Keratinocyte (primary cell): ENCODE results near the gene ADAMTS16. TPM values are rescaled to one million over a fixed set of nuclear protein-coding genes. Genes with fewer than 3 reads are reported as not detected.

Experiments used
- DNase-seq: peaks from one replicate; pipeline ENCODE4 v3.0.0-alpha.2; 2011; ENCODE audit warnings: low read depth, missing footprints, low spot score
- FAIRE-seq: peaks from 2 replicates; lab custom pipeline; 2011; peaks lifted over from hg19 to GRCh38; lab: Jason Lieb, UNC
- H2AFZ ChIP-seq: 2 replicates; pipeline ENCODE4 v1.6.0; 2012; ENCODE audit warnings: low read length, control low read depth, inconsistent platforms; ENCODE audit not compliant: control insufficient read depth
- H3K27ac ChIP-seq: 2 replicates; pipeline ENCODE4 v1.5.1; 2011; ENCODE audit warnings: low read length; ENCODE audit not compliant: control insufficient read depth, insufficient read depth
- H3K27me3 ChIP-seq: 3 replicates; pipeline ENCODE4 v1.6.0; 2011; ENCODE audit warnings: low read length; ENCODE audit not compliant: control insufficient read depth, insufficient read depth; ENCODE audit errors: extremely low read depth
- H3K36me3 ChIP-seq, 2 experiments: 2 replicates in 1 of 2; 3 replicates in 1 of 2; pipeline ENCODE4 v1.5.1; 2011; ENCODE audit warnings: low read length in 2 of 2, mild to moderate bottlenecking in 1 of 2; ENCODE audit not compliant: control insufficient read depth in 2 of 2, insufficient read depth in 2 of 2; ENCODE audit errors: extremely low read depth in 1 of 2
- H3K4me1 ChIP-seq: 3 replicates; pipeline ENCODE4 v1.5.1; 2011; ENCODE audit warnings: low read length; ENCODE audit not compliant: control insufficient read depth, insufficient read depth; ENCODE audit errors: extremely low read depth
- H3K4me2 ChIP-seq: 3 replicates; pipeline ENCODE4 v1.6.0; 2011; ENCODE audit warnings: low read depth, low read length; ENCODE audit not compliant: control insufficient read depth, insufficient read depth; ENCODE audit errors: extremely low read depth
- H3K4me3 ChIP-seq, 3 experiments: fragments of 200-600 bp in 1 of 3; sonication (generic) in 1 of 3; 2 replicates in 2 of 3; 3 replicates in 1 of 3; pipeline ENCODE4 v1.5.1; 2011 to 2016; ENCODE audit warnings: low read length in 3 of 3, mild to moderate bottlenecking in 3 of 3, control low read depth in 2 of 3, inconsistent platforms in 1 of 3, low read depth in 1 of 3, mixed read lengths in 1 of 3, mixed run types in 1 of 3, moderate library complexity in 1 of 3; ENCODE audit not compliant: control insufficient read depth in 2 of 3, insufficient read depth in 2 of 3; ENCODE audit errors: extremely low read depth in 1 of 3
- H3K79me2 ChIP-seq: 2 replicates; pipeline ENCODE4 v1.6.0; 2012; ENCODE audit warnings: low read length; ENCODE audit not compliant: control insufficient read depth, insufficient read depth
- H3K9ac ChIP-seq: 3 replicates; pipeline ENCODE4 v1.6.0; 2011; ENCODE audit warnings: low read length; ENCODE audit not compliant: control insufficient read depth, insufficient read depth; ENCODE audit errors: extremely low read depth
- H3K9me1 ChIP-seq: 3 replicates; pipeline ENCODE4 v1.6.0; 2011; ENCODE audit warnings: low read length; ENCODE audit not compliant: control insufficient read depth, insufficient read depth; ENCODE audit errors: extremely low read depth
- H3K9me3 ChIP-seq: 2 replicates; pipeline ENCODE4 v1.5.1; 2012; ENCODE audit warnings: low read depth, low read length; ENCODE audit not compliant: control insufficient read depth
- H4K20me1 ChIP-seq: 3 replicates; pipeline ENCODE4 v1.6.0; 2011; ENCODE audit warnings: low read length; ENCODE audit not compliant: control insufficient read depth, insufficient read depth; ENCODE audit errors: extremely low read depth
- EZH2 ChIP-seq: IDR thresholded peaks from one replicate; pipeline ENCODE4 v1.6.1; 2012; ENCODE audit warnings: inconsistent platforms, mild to moderate bottlenecking, low read length, moderate library complexity
- dilution Hi-C: fragments of 300-500 bp; cut with MboI; formaldehyde crosslinking; loops from one replicate; pipeline ENCODE4 v1.7.0; 2020; ENCODE audit warnings: low sequenced_read_pairs; ENCODE audit not compliant: extremely low pct_ligation_motif_present
- polyA plus RNA-seq, 5 experiments: library from polyadenylated mRNA; depleted of rRNA in 3 of 5; stranded (reverse) in 3 of 5; stranded (forward) in 1 of 5; unstranded in 1 of 5; fragments of >200 nt; gene quantifications; 1 replicate in 1 of 5; 2 replicates in 3 of 5; 3 replicates in 1 of 5; pipeline versions ENCODE4 v1.2.1 to v1.2.3, GENCODE V29; 2011 to 2012; ENCODE audit warnings: missing spikeins in 2 of 5, low read depth in 1 of 5, low replicate concordance in 1 of 5
- TF ChIP-seq, protein P1 (sequence below), 3 experiments: IDR thresholded peaks in 1 of 3; conservative IDR thresholded peaks in 1 of 3; optimal IDR thresholded peaks in 1 of 3; 2 replicates in 2 of 3; 3 replicates in 1 of 3; pipeline versions ENCODE3 to v1.5.1; 2011; ENCODE audit warnings: low read length in 3 of 3, mild to moderate bottlenecking in 3 of 3, moderate library complexity in 2 of 3, control low read depth in 1 of 3, inconsistent platforms in 1 of 3; ENCODE audit not compliant: insufficient read depth in 2 of 3; ENCODE audit errors: extremely low read depth in 1 of 3

Gene ADAMTS16
- polyA plus RNA-seq, 1 donor (not counting 4 experiments of a cell fraction or from before 2014, with no cell fraction given) = not detected

DNA sequence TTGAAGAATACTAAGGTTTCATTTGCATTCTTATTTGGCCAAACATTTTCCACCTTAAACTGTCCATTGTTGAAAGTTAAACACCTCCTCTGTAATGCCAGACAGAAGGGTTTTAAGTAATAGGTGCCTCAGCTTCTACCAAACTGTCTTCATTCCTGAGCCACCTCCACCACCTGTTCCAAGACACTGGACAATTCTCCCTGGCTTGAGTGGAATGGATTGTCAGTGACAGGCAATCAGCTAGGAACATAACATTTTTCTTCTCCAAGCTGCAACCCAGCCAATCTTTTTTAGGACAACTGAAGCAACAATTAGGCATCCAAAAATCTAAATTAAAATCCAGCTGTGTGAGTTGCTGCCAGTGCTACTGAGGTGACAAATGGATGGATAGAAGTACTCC lies 208.4 kb downstream of the ADAMTS16 start:
- no peaks in the 10 kb centered on the region for H3K4me1 ChIP-seq
- no peak for FAIRE-seq
- dilution Hi-C loops = no loop called here

DNA sequence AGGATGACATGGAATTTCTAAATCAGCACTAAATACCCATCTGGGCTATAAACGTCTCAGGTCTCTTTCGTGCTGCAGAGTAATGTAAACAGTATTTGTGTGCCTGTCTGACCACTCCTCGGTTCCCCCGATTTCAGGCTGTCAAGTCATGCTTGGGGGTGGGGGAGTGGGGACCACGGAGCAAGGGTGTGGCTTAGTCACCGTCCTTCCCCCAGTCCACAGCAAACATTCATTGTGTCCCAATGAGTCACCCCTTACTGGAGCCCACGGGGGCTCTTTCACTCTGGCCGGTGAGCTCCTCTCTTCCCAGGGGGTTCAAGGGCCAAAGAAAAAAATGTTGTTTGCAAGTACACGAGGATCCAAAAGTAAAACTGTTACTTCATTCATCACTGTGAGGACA lies 210.0 kb downstream of the ADAMTS16 start:
- Histone ChIP-seq H2AFZ (no peak overlapping the region), H4K20me1 (no peaks in the 10 kb centered on the region), H3K4me3 (no peak overlapping the region), H3K9me1 (no peaks in the 10 kb centered on the region), H3K9me3 (no peaks in the 10 kb centered on the region), H3K4me1 (no peaks in the 10 kb centered on the region), H3K79me2 (no peaks in the 10 kb centered on the region), H3K9ac (no peak overlapping the region), H3K27me3 (no peaks in the 10 kb centered on the region), H3K4me2 (no peak overlapping the region), H3K36me3 (no peaks in the 10 kb centered on the region), H3K27ac (no peak overlapping the region)
- no peak for TF ChIP-seq EZH2
- TF ChIP-seq, protein P1, sequence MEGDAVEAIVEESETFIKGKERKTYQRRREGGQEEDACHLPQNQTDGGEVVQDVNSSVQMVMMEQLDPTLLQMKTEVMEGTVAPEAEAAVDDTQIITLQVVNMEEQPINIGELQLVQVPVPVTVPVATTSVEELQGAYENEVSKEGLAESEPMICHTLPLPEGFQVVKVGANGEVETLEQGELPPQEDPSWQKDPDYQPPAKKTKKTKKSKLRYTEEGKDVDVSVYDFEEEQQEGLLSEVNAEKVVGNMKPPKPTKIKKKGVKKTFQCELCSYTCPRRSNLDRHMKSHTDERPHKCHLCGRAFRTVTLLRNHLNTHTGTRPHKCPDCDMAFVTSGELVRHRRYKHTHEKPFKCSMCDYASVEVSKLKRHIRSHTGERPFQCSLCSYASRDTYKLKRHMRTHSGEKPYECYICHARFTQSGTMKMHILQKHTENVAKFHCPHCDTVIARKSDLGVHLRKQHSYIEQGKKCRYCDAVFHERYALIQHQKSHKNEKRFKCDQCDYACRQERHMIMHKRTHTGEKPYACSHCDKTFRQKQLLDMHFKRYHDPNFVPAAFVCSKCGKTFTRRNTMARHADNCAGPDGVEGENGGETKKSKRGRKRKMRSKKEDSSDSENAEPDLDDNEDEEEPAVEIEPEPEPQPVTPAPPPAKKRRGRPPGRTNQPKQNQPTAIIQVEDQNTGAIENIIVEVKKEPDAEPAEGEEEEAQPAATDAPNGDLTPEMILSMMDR (optimal IDR thresholded peaks at IDR 0.05 in 1 of 3, IDR thresholded peaks at IDR 0.05 in 1 of 3, conservative IDR thresholded peaks at IDR 0.05 in 1 of 3; ENCODE audit: extremely low read depth in 1 of 3, insufficient read depth in 2 of 3, low read length in 3 of 3) = no peak
- DNase-seq (no peak), FAIRE-seq (no peak)
- dilution Hi-C loops = no loop called here

More for the DNA sequence above, 208.4 kb downstream of the ADAMTS16 start:
- H3K9ac ChIP-seq = no peak overlapping the region
- no peak overlapping the region for H2AFZ ChIP-seq
- H3K4me2 ChIP-seq = no peak overlapping the region
- no peaks in the 10 kb centered on the region for H3K9me1 ChIP-seq
- no peak overlapping the region for H3K27ac ChIP-seq
- TF ChIP-seq EZH2 = no peak
- TF ChIP-seq, protein P1 (optimal IDR thresholded peaks at IDR 0.05 in 1 of 3, IDR thresholded peaks at IDR 0.05 in 1 of 3, conservative IDR thresholded peaks at IDR 0.05 in 1 of 3; ENCODE audit: extremely low read depth in 1 of 3, insufficient read depth in 2 of 3, low read length in 3 of 3) = no peak
- H3K9me3 ChIP-seq = no peaks in the 10 kb centered on the region
- no peak for DNase-seq
- H3K4me3 ChIP-seq = no peak overlapping the region
- H3K36me3 ChIP-seq = no peaks in the 10 kb centered on the region
- no peaks in the 10 kb centered on the region for H4K20me1 ChIP-seq
- no peaks in the 10 kb centered on the region for H3K27me3 ChIP-seq
- H3K79me2 ChIP-seq = no peaks in the 10 kb centered on the region
